Activated naive CD4-positive, alpha-beta T cell treated with Interleukin-2 at 50 U/mL for 16 hours (primary cell): Measurements from ENCODE around the gene KIRREL3.

ENCODE experiments used
- DNase-seq: peaks from one replicate; pipeline ENCODE4 v3.0.0-alpha.2; 2020

KIRREL3 gene

DNA sequence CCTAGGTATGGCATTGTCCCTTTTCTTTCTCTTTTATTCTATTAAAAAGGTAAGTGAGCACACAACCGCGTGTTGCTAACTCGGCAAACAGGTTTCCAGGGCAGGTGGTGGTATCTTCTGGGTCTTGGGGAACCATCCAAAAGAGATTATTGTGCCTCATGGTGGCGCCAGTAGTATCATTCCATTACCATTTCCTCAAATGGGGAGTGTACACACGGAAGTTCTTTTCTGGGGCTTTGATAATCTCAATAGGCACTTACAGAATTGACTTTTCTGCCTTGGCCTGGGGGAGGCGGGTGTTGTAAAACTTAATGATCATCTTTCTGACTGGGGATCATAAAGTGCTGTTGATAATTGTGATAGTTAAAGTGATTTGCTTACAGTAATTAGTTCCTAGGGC, 234.1 kb downstream of the KIRREL3 start:
- no peak for DNase-seq

DNA sequence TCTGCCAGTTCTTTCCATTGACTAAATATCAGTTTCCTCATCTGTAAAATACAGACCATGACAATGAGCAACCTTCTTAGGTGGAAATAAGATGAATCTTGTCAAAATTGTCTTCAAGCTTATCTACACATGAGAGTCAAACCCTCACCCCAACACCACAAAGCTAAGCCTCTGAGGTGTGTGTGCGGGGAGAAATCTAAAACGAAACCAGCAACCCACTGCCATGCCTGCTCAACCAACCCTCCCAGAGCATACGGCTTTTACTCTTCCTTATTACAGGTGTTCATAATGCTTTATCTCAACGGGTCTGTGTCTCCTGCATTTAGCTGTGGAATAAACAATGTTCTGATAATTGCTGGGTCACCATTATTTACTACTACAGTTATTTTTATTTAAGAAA, 235.4 kb downstream of the KIRREL3 start:
- no peak for DNase-seq

GRCh38 chr11:126764231-126764630, 236.3 kb downstream of the KIRREL3 start:
- no peak for DNase-seq

GRCh38 chr11:126756855-126757254, 243.7 kb downstream of the KIRREL3 start:
- DNase-seq, result no peak

- no peak for DNase-seq
These were observed 244.1 kb downstream of the KIRREL3 start for GRCh38 chr11:126756421-126756820.

- DNase-seq, result no peak
These were observed 245.0 kb downstream of the KIRREL3 start for GRCh38 chr11:126755526-126755925.

GRCh38 chr11:126754591-126755426, 245.8 kb downstream of the KIRREL3 start:
- DNase-seq, result no peak

GRCh38 chr11:126753990-126754389, 246.6 kb downstream of the KIRREL3 start:
- DNase-seq, result no peak

DNA sequence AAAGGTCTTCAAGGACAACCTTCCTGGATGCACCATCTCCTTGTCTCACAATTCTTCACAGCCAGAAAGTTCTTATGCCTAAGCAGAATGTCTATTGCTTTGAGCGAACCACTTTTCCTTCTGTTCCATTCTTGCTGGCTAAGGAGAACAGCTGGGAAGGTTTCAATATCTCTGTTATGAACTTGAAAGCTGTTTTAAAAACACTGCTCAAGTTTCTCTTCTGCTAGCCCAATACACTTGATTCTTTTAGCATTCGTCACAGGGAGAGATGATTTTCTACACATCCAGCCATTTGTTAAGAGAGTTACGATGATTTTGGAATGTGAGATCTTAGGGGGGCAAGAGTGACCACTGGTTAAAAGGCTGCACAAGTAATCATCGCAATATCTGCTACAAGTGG, 249.3 kb downstream of the KIRREL3 start:
- no peak for DNase-seq

GRCh38 chr11:126748793-126749192, 251.8 kb downstream of the KIRREL3 start:
- no peak for DNase-seq

DNA sequence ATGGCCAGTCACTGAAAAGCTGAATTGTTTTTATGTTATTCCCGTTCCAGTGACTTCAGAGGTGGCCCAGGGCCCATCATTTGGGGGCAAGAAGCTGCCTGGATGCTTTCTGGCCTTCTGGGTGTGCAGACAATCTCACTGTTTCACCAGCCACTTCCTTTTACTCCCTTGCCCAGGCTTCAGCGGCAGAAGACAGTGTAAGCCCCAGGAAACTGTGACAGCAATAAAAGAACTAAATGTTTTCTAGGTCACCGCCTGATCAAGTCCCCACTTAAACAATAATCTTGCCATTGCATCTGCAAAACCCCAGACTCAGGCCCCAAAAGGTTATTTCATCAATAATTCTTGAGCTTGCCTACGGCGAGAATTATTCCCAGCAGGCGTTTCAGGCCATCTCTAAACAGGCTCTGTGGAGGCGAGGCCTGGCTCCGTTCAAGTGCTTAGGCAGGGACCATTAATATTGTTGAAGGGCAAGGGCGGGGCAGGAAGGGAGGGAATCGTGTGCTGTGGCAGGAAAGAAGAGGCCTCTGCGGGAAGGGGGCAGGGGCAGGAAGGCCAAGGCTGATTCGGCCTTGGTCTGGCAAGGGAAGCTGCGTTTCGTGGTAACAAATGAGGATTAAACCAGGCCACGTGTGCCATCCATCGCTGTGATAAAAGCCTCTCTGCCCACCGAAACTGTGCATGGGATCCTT, 252.3 kb downstream of the KIRREL3 start:
- DNase-seq, result no peak

GRCh38 chr11:126747315-126747714, 253.3 kb downstream of the KIRREL3 start:
- no peak for DNase-seq

DNA sequence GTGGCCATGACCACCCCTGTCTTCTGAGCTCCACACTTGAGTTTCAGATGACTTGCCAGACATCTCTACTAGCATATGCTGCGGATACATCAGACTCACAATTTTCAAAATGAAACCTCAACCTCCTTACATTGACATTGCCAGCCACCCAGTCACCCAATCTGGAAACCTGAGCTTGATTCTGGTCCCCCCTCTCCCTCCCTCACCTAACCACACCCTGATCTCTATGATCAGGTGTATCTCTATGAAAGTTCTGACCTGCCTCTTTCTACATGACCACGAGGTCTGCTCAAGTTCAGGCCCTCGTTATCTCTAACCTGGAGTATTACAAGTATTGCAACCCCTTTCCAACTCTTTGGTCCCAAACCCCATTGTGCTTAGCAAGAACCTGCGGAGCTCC, 254.1 kb downstream of the KIRREL3 start:
- DNase-seq, result no peak

DNA sequence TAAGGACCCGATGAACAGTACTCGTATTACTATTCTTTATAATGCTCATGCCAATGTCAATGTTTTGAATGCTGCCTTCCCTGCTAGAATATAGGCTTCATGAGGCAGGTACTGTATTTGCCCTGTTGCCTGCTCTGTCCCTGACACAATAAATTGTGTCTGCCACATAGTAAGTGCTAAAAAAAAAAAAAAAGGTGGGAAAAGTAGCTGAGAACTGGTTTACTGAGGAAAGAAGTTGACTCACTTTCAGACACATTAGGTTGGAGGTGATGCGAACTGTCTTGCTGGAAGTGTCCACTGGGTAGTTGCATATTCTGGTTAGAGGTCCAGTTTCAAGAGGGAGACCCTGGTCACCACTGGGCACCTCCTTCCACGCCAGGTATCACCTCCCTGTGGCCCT, 255.9 kb downstream of the KIRREL3 start:
- no peak for DNase-seq

- no peak for DNase-seq
These were observed 256.9 kb downstream of the KIRREL3 start for GRCh38 chr11:126743628-126744027.

DNA sequence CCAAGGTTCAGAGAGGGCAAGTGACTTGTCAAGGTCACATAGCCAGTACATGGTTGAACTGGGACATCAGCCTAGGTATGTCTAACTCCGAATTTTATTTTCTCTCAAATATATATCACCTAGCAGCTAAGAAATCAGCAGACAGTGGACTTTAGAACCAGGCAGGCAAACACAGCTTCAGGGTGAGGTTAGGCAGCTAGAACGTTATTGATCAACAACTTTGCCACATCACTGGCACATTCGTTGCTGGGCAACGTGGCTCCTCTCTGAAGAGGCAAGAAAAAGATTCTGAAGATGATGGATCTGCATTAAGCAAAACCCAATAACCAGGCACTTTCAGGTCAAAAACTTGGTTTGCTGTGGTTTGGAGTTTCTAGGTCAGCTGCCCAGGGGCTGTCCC, 258.0 kb downstream of the KIRREL3 start:
- no peak for DNase-seq

GRCh38 chr11:126740846-126741245, 259.7 kb downstream of the KIRREL3 start:
- no peak for DNase-seq

DNA sequence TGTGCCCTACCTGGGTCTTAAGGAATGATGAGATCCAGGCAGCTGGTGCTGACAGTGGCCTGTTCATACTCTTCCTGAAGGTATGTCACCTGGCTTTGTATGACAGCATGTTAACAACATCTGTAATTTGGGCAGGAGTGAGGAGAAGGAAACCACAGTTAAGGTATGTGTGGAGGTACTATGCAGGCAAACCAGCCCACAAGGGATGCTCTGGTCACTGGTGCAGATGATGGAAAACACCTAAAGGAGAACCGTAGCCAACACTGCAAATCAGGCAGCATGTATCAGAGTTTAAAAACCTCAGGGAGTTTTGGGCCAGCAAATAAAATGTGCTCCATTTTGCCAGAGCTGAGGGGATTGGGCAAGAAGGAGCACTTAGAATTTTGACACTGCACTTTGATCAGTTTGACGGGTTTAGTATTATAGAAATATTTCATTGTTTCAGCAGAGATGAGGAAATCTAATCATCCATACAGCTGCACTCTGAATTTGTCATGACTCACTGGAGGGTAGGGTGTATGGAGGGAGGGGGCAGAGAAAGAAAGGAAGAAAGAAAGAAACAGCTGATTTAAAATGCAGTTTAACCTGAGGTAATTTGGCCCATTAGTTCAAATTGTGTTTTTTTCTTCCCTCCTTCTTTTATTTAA, 260.9 kb downstream of the KIRREL3 start:
- DNase-seq, result no peak

- no peak for DNase-seq
These were observed 262.1 kb downstream of the KIRREL3 start for GRCh38 chr11:126738295-126739031.

DNA sequence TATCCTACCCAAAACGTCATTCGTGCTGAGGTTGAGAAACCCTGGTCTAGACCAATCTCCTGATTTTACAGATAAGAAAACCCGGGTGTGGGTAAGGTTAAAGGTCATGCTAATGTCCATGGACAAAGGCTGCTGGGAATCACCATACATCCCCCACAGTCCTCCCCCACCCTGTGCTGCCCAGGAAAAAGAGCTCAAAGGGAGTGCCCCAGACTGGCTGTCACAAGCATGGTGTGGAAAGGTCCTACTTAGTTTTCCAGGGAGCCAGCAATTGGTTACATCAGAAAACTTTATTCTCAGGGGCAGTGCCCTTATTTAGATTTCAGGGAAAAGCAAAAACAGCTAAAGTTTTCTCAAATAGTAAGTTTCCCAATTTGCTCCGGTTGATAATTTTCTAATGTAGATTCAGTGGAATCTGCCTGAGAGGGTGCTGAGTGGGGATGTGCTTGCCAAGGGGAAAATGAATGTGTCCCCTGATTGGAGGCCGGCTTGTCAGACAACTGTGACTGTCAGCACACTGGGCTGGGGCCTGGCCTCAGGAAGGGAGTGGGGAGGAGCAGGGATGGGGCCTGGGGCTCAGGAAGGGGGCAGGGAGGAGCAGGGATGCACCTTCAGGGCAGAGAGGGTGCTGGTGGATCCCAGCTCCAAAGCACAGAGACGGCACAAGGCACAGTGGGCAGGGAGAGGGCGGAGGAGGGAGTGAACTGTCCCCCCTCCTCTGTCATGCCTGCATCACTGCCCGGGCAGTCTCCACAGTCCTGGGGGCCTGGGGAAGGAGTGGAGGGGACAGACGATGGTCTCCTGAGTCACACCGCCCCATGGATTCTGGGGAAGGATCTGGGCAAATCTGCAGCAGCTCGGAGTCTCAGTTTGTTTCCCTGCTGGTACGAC, 263.6 kb downstream of the KIRREL3 start:
- DNase-seq, result no peak

- no peak for DNase-seq
These were observed 265.8 kb downstream of the KIRREL3 start for GRCh38 chr11:126734752-126735151.

GRCh38 chr11:126733685-126734084, 266.9 kb downstream of the KIRREL3 start:
- DNase-seq, result no peak
